DMS53 (cell line): ENCODE measurements around the gene EPM2A.
"Not testable (repeated sequence)": the region's sequence is repeated elsewhere in the genome, so short reads cannot be mapped to it uniquely, and the experiment has no call there.

Source experiments
- DNase-seq: peaks from one replicate; lab custom pipeline; 2025; lab: John Stamatoyannopoulos, UW

EPM2A gene

DNA sequence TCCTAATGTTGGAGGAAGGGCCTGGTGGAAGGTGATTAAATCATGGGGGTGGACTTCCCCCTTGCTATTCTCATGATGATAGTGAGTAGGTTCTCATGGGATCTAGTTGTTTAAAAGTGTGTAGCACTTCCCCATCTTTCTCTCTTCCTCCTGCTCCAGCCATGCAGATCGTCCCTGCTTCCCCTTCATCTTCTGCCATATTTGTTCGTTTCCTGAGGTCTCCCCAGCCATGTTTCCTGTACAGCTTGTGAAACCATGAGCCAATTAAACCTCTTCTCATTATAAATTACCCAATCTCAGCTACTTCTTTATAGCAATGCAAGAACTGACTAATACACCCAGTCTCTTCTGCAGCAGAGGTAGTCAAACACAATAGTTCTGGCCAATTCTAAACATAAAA is 5.4 kb downstream of the EPM2A start:
- DNase-seq, result no peak

DNA sequence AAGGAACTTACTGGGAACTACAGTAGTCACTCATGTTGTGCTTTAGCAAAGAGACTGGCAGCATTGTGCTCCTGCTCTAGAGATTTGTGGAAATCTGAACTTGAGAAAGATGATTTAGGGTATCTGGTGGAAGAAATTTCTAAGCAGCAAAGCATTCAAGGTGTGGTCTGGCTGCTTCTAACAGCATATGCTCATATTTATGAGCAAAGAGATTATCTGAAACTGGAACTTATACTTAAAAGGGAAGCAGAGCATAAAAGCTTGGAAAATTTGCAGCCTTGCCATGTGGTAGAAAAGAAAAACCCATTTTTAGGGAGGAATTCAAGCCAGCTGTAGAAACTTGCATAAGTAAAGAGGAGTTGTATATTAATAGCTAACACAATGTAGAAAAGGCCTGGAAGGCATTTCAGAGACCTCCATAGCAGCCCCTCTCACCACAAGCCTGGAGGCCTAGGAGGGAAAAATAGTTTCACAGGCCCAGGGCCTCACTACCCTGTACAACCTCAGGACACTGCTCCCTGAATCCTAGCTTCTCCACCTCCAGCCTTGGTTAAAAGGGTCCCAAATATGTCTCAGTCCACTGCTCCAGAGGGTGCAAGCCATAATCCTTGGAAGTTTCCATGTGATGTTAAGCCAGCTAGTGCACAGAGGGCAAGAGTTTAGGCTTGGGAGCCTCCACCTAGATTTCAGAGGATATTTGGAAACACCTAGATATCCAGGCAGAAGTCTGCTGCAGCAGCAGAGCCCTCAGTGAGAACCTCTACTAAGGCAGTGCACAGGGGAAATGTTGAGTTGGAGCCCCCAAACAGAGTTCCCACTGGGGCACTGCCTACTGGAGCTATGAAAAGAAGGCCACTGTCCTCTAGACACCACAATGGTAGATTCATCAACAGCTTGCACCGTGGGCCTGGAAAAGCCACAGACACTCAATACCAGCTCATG is 6.6 kb downstream of the EPM2A start:
- no peak for DNase-seq

DNA sequence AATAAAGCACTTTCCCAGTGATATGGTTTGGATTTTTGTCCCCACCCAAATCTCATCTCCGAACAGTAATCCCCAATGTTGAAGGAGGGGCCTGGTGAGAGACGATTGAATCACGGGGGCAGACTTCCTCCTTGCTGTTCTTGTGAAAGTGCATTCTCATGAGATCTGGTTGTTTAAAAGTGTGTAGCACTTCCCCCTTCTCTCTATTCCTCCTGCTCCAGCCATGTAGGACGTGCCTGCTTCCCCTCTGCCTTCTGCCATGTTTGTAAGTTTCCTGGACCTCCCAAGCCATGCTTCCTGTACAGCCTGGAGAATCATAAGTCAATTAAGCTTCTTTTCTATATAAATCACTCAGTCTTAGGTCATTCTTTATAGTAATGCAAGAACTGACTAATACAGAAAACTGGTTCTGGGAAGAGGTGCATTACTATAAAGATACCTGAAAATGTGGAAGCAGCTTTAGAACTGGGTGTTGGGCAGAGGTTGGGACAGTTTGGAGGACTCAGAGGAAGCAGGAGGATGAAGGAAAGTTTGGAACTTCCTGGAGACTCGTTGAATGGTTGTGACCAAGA is 7.4 kb downstream of the EPM2A start:
- DNase-seq, result no peak

DNA sequence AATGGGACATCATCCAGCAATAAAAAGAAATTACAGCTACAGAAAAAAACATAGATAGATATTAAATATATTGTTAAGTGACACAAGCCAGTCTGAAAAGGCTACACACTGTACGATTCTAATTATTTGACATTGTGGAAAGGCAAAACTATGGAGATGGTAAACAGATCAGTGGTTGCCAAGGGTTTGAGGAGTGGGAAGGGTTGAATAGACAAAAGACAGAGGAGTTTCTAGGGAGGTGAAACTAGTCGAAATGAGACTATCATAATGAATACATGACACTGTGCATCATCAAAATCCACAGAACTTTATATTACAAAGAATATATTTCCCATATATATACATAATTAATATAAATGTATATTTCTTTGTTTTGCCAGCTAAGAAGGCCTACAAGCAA is 9.8 kb downstream of the EPM2A start:
- no peak for DNase-seq

DNA sequence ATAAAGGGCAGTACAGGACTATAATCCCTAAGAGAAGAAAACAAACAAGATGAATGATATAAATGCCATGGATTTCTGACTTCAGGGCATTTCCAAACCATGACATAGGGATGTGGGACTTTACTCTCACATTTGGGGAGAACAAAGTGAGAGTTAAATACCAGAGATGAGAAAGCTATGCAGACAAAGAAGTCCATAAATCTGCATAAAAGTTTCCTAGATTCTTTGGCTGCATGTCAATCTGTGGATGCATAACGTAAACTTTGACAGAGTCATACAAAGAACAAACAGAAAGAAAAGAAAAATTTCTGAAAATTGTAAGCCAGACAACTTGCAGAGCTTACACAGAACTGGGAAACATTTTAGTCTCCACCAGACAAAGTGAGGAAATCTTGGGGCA is 11.7 kb downstream of the EPM2A start:
- DNase-seq, result no peak

DNA sequence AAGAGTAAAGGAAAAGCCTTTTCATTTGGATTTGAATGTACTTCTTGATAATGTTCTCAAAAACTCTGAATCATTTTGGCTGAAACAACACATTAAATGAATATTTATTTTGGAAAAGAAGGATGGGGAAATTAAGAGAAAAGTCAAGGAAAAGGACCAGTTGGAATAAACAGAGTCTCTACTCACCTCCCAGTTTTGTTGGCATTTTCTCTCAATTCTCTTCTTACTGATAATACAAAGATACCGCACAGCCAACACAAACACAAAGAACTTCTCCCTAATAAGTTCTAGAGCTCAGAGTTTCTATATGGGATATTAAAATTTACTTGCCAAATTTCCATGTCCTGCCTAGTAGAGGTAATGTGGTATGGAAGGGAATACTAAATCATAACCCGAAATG is 13.1 kb downstream of the EPM2A start:
- DNase-seq, result no peak

DNA sequence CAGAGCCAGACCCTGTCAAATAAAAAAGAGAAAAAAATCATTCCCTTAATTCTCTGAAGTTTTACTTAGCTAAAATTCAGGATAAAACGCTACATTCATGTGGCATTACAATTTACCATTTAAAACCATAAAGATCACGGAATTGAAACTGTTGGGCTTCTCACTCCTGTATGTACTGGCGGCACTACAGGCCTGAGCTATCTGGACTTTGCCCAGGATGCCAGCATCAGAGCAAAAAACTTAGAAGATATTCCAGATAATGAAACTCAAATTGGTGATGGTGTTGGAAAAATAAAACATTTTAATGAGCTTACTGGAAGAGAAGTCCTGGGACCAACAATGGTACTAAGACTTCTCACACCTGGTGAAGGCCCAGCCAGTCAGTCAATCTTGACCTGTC is 14.2 kb downstream of the EPM2A start:
- DNase-seq, result no peak

DNA sequence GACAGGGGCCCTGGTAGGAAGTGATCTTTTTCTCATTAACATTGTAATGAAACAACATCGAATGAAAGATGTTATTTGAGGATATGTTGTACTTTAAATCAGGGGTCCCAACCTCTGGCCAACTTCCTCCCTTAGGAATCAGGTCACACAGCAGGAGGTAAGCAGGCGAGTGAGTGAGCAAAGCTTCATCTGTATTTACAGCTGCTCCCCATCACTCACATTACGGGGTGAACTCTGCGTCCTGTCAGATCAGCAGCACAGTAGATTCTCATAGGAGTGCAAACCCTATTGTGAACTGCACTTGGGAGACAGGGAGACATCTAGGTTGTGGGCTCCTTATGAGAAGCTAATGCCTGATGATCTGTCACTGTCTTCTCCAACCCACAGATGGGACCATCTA is 19.9 kb downstream of the EPM2A start:
- no peak for DNase-seq

DNA sequence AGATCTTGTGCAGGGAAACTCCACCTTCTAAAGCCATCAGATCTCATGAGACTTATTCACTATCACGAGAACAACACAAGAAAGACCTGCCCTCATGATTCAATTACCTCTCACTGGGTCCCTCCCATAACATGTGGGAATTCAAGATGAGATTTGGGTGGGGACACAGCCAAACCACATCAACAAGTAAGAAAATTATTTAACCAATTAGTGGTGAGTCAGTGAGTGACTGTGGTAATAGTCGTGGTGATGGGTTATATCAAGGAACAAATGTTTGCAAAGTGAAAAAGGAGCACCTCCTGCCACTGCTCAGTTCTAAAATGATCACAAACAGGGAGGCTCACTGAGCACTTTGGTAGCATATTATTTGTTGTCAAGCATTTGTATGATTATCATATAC is 20.6 kb downstream of the EPM2A start:
- no peak for DNase-seq

DNA sequence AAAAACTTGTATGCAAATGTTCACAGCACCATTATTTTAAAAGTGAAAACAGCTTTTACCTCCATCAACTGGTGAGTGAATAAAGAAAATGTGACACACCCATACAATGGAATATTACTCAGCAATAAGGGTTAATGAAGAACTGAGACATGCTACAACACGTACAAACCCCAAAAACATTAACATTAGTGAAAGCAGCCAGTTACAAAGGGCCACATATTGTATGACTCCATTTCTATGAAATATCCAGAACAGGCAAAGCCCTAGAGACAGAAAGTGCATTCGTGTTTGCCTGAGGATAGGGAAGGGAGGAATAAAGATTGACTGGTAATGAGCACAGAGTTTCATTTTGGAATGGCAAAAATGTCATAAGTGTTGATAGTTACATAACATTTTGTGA is 21.5 kb downstream of the EPM2A start:
- no peak for DNase-seq

DNA sequence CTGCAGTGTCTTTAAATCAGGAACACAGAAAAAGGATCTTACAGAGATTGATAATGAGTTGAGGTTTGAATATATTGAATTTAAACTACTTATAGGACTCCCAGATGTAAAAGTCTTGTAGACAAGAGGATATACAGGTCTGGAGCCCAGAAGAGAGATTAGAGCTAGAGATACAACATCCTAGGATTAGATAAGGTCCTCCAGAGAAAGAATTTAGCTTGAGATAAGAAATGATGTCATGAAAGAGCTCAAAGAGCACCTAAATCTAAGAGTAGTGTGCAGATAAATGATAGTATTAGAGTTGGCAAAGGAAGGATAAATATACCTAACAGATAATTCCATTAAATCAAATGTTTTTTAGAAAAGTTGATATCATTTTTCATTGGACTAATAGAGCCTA is 23.9 kb downstream of the EPM2A start:
- no peak for DNase-seq

DNA sequence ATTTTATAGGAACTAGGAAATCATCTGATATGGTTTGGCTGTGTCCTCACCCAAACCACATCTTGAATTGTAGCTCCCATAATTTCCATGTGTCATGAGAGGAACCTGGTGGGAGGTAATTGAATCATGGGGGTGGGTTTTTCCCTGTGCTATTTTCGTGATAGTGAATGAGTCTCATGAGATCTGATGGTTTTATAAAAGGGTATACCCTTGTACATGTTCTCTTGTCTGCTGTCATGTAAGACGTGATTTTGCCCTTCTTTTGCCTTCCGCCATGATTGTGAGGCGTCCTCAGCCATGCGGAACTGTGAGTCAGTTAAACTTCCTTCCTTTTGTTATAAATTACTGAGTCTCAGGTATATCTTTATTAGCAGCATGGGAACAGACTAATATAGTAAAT is 27.9 kb downstream of the EPM2A start:
- DNase-seq, result no peak

DNA sequence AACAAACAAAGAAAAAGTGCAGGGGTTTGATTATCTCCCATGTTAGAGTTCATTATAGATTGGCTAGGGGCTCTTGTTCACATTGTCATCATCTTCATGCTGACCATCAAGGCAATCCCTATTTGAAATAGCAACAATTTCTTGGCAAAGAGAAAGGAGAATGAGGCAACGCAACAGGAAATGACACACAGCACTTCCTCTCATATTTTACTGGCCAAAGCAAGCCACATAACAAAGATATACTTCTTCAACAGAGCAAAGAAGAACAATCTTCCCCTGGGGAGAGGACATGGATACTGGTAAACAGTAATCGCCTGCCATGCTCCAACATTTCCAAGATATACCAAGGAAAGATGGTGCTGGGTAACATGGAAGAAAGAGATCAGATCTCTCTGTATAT is 29.8 kb downstream of the EPM2A start:
- DNase-seq, result no peak

DNA sequence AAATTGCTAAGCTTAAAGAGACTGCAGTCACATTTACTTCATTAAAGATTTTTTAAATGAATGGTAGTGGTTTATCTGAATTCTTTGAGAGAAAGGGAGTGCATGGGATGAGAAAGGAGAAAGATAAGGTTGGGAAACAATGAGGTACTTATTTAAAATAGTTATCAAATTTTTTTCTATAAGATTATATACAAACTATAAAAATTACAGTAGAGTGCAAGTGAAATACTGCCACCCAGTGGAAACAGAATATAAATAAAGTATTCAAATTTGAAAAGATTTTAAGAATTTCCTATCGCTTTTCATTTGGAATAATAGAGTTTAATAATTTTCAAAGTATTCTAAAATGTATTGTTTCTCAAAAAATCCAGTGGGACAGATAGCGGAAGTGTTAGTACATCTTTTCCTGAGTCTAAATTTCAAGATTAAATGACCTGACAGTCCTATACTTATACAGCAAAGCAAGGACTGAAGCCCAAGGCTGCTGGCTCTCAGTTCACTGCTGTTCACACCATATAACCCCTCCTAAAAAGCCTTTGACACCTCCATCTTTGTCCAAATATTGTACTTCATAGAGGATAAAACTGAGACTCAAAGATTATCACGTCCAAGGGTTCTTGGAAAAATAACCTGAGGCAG is 31.1 kb downstream of the EPM2A start:
- DNase-seq, result peak; percentile 33

DNA sequence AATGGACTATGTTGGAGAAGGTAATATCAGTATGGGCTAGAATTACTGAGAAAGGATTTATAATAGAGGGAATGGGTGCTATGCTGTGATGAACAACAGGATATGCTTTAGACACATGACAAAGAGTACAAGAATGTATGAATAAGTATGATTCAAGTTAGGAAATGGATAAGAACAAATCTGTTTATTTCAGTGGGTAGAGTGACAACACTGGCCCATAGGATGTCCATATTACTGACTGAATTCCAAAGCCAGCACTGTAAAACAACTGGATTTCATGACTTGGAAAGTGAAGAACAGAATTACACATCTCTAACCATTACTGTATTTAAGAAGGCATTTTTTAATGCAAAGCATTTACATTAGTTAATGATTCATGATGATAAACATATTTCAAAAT is 35.9 kb downstream of the EPM2A start:
- DNase-seq, result no peak

DNA sequence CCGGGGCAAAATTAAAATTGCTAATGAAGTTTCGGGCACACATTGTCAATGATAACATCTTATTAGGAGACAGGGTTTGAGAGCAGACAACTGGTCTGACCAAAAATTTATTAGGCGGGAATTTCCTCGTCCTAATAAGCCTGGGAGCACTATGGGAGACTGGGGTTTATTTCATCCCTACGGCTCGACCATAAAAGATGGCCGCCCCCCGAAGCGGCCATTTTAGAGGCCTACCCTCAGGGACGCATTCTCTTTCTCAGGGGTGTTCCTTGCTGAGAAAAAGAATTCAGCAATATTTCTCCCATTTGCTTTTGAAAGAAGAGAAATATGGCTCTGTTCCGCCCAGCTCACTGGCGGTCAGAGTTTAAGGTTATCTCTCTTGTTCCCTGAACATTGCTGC is 37.9 kb downstream of the EPM2A start:
- not testable (repeated sequence) for DNase-seq

DNA sequence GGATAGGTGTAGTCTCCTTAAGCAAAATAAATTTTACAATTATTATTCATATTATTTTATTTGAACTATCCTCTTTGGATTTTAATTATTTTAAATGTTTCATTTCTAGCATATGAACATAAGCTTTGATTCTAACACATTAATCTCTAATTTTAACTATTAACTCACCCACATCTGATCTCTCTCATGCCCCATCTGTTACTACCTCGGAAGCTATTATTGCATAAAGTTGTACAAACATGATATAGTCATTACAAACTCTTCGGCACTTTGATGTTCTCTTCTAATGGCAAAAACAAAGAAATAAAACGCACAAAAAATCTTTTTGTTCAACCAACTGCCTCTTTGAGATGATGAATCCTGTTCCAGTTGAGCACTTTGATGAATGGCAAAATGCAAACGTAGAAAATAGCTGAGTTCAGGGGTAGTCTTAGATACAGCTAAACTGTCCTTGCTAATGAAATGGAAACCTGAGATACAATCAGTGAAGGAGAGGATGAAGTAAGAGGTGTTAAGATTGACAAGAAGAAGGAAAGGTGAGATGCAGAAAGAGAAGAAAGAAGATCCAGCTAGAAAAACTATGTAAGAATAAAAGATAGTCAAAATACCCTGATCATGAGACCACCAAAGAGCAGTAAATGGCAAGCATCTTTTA is 41.1 kb downstream of the EPM2A start:
- no peak for DNase-seq

DNA sequence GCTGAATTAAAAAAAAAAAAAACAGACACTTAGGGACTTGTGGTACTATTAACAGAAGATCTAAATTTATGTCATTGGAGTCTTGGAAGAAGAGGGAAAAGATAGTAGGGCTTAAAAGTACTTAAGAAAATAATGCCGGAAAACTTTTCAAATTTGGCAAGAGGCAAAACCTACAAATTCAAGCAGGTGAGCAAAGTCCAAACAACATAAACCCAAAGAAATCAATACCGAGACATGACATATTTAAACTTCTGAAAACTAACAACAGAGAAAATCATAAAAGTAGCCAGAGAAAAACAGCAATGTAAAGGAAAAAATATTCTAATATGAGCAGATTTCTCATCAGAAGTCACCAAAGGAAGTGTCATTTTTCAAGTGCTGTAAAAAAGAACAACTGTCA is 44.4 kb downstream of the EPM2A start:
- DNase-seq, result no peak

DNA sequence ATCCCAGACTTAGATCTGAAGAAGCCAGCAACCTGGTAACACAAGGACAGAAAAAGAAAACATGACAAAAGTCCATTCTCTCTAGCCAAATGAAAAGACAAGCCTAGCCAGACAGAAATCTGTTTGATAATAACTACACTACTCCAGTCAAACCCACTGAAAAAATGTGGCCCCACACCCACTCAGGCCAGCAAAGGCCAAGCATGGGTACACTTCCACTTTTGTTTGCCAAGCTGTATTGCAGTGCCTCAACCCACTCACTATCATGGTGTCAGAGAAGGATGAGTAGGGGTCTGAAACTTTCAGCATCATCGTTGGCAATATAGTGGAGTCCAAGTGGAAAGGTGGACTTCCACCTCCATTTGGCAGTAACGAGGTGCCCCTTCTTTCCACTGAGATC is 45.8 kb downstream of the EPM2A start:
- DNase-seq, result no peak

DNA sequence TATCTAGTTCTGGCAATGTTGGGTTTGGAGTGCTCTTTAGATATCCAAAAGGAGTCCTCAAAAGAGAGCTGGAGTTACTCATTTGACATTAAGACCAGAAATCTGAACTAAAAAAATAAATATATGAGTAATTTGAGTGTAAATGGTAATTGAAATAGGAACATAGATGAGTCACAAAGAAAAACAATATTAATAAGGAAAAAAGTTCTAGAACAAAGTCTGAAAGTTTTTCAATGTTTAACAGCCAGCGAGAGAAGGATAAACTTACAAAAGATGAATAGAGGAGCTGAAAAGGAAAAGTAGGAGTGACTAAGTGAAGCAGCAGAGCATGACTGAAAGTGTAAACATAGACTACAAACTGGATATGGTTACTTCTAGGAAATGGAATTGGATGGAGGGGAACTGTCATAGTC is 46.8 kb downstream of the EPM2A start:
- peak; percentile 73 for DNase-seq

DNA sequence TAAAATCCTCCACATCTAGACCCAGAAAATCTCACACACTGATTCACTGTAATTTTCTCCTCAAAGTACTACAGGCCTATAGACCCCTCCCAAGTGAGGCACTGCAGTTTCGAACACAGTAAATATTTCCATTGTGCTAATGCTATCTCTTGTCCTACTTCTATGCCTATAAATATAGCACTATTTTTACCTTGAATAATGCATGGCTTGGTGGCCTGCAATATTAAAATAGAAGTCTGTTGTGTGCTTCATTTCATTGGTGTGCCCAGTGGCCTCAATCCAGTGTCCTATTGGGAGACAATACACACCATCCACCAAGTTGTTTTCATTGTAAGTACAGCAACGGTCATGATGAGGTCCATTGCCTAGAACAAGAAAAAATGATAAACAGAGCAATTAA is 49.4 kb downstream of the EPM2A start:
- no peak for DNase-seq

DNA sequence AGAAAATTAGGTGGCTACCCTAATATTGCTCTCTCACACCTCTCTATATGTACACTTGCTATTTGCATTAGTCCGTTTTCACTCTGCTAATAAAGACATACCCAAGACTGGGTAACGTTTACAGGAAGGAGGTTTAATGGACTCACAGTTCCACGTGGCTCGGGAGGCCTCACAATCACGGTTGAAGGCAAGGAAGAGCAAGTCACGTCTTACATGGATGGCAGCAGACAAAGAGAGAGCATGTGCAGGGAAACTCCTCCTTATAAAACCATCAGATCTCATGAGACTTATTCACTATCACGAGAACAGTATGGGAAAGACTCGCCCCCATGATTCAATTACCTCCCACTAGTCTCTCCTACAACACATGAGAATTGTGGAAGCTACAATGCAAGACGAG is 53.4 kb downstream of the EPM2A start:
- no peak for DNase-seq

DNA sequence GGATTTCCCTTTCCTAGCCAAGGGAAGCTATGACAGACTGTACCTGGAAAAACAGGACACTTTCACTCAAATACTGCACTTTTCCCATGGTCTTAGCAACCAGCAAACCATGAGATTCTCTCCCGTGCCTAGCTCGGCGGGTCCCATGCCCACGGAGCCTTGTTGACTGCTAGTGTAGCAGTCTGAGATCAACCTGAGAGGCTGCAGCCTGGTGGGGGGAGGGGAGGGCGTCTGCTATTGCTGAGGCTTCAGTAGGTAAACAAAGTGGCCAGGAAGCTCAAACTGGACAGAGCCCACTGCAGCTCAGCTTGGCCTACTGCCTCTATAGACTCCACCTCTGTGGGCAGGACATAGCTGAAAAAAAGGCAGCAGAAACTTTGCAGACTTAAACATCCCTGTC is 61.8 kb downstream of the EPM2A start:
- peak; percentile 72 for DNase-seq
